ENCODE results near the gene RBM19.

DNA sequence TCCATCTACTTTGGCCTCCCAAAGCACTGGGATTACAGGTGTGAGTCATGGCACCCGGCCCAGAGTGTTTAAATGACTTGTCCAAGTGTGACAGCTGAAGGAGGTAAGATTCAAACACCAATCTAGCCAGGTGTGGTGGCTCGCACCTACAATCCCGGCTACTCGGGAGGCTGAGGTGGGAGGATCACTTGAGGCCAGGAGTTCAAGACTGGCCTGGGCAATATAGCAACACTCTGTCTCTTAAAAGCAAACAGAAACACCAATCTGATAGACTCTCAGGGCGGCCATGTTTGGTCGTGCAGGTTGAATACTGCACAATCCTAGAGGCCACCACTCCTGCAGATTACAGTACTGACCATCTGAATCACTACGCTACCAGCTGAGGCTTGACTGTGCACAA, 68.7 kb downstream of the RBM19 start:
- TF ChIP-seq MAFK (IDR thresholded peaks at IDR 0.05; ENCODE audit: low read depth, low read length) (no peak), RAD21 (IDR thresholded peaks at IDR 0.05; ENCODE audit: low read length) (no peak), POLR2A (IDR thresholded peaks at IDR 0.05; ENCODE audit: low read depth, low read length) (no peak), SMC3 (IDR thresholded peaks at IDR 0.05; ENCODE audit: low read depth, low read length) (no peak), MXI1 (IDR thresholded peaks at IDR 0.05; ENCODE audit: borderline replicate concordance, low read depth, low read length) (no peak), NFE2L2 (IDR thresholded peaks at IDR 0.05; ENCODE audit: low read depth, low read length) (no peak)
- TF ChIP-seq, protein P1, sequence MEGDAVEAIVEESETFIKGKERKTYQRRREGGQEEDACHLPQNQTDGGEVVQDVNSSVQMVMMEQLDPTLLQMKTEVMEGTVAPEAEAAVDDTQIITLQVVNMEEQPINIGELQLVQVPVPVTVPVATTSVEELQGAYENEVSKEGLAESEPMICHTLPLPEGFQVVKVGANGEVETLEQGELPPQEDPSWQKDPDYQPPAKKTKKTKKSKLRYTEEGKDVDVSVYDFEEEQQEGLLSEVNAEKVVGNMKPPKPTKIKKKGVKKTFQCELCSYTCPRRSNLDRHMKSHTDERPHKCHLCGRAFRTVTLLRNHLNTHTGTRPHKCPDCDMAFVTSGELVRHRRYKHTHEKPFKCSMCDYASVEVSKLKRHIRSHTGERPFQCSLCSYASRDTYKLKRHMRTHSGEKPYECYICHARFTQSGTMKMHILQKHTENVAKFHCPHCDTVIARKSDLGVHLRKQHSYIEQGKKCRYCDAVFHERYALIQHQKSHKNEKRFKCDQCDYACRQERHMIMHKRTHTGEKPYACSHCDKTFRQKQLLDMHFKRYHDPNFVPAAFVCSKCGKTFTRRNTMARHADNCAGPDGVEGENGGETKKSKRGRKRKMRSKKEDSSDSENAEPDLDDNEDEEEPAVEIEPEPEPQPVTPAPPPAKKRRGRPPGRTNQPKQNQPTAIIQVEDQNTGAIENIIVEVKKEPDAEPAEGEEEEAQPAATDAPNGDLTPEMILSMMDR (conservative IDR thresholded peaks at IDR 0.05; ENCODE audit: low read depth, low read length): no peak
- TF ChIP-seq, protein P2, sequence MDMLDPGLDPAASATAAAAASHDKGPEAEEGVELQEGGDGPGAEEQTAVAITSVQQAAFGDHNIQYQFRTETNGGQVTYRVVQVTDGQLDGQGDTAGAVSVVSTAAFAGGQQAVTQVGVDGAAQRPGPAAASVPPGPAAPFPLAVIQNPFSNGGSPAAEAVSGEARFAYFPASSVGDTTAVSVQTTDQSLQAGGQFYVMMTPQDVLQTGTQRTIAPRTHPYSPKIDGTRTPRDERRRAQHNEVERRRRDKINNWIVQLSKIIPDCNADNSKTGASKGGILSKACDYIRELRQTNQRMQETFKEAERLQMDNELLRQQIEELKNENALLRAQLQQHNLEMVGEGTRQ (IDR thresholded peaks at IDR 0.05; ENCODE audit: low read depth, low read length): no peak
